ENCODE measurements around the gene PTCD2.
"Not testable (repeated sequence)": the region's sequence is repeated elsewhere in the genome, so short reads cannot be mapped to it uniquely, and the experiment has no call there.

Gene PTCD2

GRCh38 chr5:72301557-72301956 lies 18.6 kb upstream of the PTCD2 start:
- in situ Hi-C loops (cut with HindIII; ENCODE audit: low pct_unique_long_range_greater_than_20kb, low sequenced_read_pairs): no loop called here
- no peak for TF ChIP-seq JUND (IDR thresholded peaks at IDR 0.05; ENCODE audit: low read depth)
- no peak for DNase-seq (ENCODE audit: low read depth in 1 of 2, low spot score in 1 of 2)

- in situ Hi-C loops (cut with HindIII; ENCODE audit: low pct_unique_long_range_greater_than_20kb, low sequenced_read_pairs): no loop called here
- no peak for TF ChIP-seq JUND (IDR thresholded peaks at IDR 0.05; ENCODE audit: low read depth)
- DNase-seq (ENCODE audit: low read depth in 1 of 2, low spot score in 1 of 2): no peak
Measured at GRCh38 chr5:72302171-72302570, 18.0 kb upstream of the PTCD2 start.

- TF ChIP-seq JUND (IDR thresholded peaks at IDR 0.05; ENCODE audit: low read depth): no peak
- no peak for DNase-seq (ENCODE audit: low read depth in 1 of 2, low spot score in 1 of 2)
- in situ Hi-C loops (cut with HindIII; ENCODE audit: low pct_unique_long_range_greater_than_20kb, low sequenced_read_pairs): no loop called here
Measured at GRCh38 chr5:72305194-72306142, 14.7 kb upstream of the PTCD2 start.

GRCh38 chr5:72307573-72307967 lies 12.6 kb upstream of the PTCD2 start:
- DNase-seq (ENCODE audit: low read depth in 1 of 2, low spot score in 1 of 2): peak in 1 of 2 experiments; percentile 7
- no peak for TF ChIP-seq JUND (IDR thresholded peaks at IDR 0.05; ENCODE audit: low read depth)
- in situ Hi-C loops (cut with HindIII; ENCODE audit: low pct_unique_long_range_greater_than_20kb, low sequenced_read_pairs): no loop called here

- in situ Hi-C loops (cut with HindIII; ENCODE audit: low pct_unique_long_range_greater_than_20kb, low sequenced_read_pairs): no loop called here
- DNase-seq (ENCODE audit: low read depth in 1 of 2, low spot score in 1 of 2): peak; percentile 97 to 98
- TF ChIP-seq JUND (IDR thresholded peaks at IDR 0.05; ENCODE audit: low read depth): no peak
Measured at GRCh38 chr5:72307968-72308852, 12.0 kb upstream of the PTCD2 start.

GRCh38 chr5:72308853-72309191 lies 11.4 kb upstream of the PTCD2 start:
- no peak for DNase-seq (ENCODE audit: low read depth in 1 of 2, low spot score in 1 of 2)
- in situ Hi-C loops (cut with HindIII; ENCODE audit: low pct_unique_long_range_greater_than_20kb, low sequenced_read_pairs): no loop called here
- no peak for TF ChIP-seq JUND (IDR thresholded peaks at IDR 0.05; ENCODE audit: low read depth)

- in situ Hi-C loops (cut with HindIII; ENCODE audit: low pct_unique_long_range_greater_than_20kb, low sequenced_read_pairs): no loop called here
Measured at GRCh38 chr5:72313141-72313540, 7.0 kb upstream of the PTCD2 start.

GRCh38 chr5:72314571-72315172 lies 5.5 kb upstream of the PTCD2 start:
- peak in 1 of 2 experiments; percentile 41 for DNase-seq (ENCODE audit: low read depth in 1 of 2, low spot score in 1 of 2)
- no peak for TF ChIP-seq JUND (IDR thresholded peaks at IDR 0.05; ENCODE audit: low read depth)
- in situ Hi-C loops (cut with HindIII; ENCODE audit: low pct_unique_long_range_greater_than_20kb, low sequenced_read_pairs): no loop called here

More at GRCh38 chr5:72313141-72313540, 7.0 kb upstream of the PTCD2 start:
- no peak for TF ChIP-seq JUND (IDR thresholded peaks at IDR 0.05; ENCODE audit: low read depth)
- DNase-seq (ENCODE audit: low read depth in 1 of 2, low spot score in 1 of 2): no peak

- in situ Hi-C loops (cut with HindIII; ENCODE audit: low pct_unique_long_range_greater_than_20kb, low sequenced_read_pairs); DNase-seq (ENCODE audit: low read depth in 1 of 2, low spot score in 1 of 2): not testable (repeated sequence)
Measured at GRCh38 chr5:72319435-72319975, 668 bp upstream of the PTCD2 start.

- in situ Hi-C loops (cut with HindIII; ENCODE audit: low pct_unique_long_range_greater_than_20kb, low sequenced_read_pairs): no loop called here
- no peak for DNase-seq (ENCODE audit: low read depth in 1 of 2, low spot score in 1 of 2)
- TF ChIP-seq JUND (IDR thresholded peaks at IDR 0.05; ENCODE audit: low read depth): no peak
Measured at GRCh38 chr5:72324189-72324825, 4.1 kb downstream of the PTCD2 start.

- in situ Hi-C loops (cut with HindIII; ENCODE audit: low pct_unique_long_range_greater_than_20kb, low sequenced_read_pairs): no loop called here
- no peak for DNase-seq (ENCODE audit: low read depth in 1 of 2, low spot score in 1 of 2)
Measured at GRCh38 chr5:72325566-72326305, 5.6 kb downstream of the PTCD2 start.

More at GRCh38 chr5:72325566-72326305, 5.6 kb downstream of the PTCD2 start:
- no peak for TF ChIP-seq JUND (IDR thresholded peaks at IDR 0.05; ENCODE audit: low read depth)

Measured in T47D (cell line).